DMS 273 treated with DMSO at 0.1 percent for 48 hours (cell line): ENCODE measurements around the gene SNTG2.

Experiments used
- DNase-seq: peaks from one replicate; lab custom pipeline; 2025; lab: John Stamatoyannopoulos, UW

Gene SNTG2

DNA sequence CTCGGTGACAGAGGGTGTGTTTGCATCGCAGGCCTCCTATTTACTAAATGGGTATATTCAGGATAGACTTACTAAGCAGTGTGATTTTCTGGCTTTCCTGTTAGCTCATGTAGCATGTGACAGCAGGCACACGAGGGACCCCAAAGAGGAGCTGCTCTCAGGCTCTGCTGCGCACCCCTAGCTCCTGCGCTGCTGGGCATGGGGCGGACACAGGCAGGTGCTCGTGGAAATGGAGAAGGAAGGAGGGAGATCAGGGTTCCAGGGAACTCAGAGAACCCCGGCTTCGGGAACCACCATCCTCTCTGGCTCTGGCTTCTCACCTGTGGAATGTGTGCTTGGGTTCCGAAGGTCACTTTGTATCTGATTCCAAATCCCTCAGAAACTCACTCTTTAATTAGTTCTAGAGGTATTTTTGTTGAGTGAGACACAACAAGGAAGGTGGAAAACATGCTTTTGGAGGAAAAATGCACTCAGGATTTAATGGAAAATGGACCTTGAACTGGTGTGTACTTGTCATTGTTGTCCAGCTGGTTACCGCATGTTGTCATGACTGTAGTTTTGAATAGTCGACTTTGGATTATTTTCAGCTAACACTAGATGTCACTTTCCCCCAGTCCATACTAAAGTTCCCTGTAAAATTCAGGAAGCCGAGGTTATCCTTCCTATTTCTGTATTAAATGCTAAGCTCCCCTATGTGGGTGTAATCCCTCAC lies 3.5 kb downstream of the SNTG2 start:
- DNase-seq = no peak

DNA sequence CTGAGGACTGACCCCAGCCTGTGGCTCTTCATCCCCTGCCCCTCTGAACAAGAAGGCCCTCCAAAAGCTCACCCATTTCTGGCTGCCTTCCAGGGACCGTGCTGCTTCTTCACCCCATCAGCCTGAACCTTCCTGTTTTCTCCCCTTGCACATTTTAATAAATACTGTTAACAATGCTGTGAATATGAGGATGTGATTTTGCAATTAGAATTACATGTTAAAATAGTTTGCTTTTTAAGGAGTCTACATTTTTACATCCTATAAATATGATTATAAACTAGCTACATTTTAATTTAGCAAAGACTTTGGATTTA lies 4.0 kb downstream of the SNTG2 start:
- DNase-seq = no peak

DNA sequence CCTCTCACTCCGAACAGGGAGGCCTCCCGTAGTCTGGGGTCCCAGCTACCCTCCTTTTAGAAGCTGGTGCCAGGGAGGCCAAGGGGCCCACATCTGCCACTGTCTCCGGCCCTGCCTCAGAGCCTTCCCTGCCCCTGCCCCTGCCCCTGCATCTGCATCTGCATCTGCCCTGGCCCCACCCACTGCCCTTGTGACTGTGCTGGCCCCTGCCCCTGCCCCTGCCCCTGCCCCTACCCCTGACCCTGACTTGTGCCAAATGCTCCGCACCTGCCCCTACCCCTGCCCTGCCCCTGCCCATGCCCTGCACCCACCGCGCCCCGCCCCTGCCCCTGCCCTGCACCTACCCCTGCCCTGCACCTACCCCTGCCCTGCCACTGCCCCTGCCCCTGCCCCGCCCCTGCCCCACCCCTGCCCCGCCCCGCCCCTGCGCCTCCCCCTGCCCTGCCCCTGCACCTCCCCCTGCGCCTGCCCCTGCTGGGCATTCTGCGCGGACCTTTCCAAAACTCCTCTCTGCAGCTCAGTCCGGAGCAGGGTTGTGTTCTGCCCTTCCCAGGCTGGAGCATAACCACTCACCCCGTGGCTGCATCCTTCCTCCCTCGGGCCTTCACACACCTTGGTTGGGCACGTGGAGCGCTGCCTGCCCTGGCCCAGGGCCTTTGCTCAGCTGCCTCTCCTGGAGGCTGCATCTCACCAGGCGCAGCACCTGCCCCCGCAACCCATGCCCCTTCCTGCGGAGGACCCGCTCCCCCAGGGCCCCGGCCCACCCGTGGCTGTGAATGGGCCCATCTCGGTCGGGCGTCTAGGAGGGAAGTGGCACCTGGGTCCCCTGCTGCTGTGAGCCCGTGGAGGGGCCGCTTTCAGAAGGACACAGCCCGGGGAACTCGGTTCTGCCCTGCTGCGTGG lies 5.4 kb downstream of the SNTG2 start:
- no peak for DNase-seq

DNA sequence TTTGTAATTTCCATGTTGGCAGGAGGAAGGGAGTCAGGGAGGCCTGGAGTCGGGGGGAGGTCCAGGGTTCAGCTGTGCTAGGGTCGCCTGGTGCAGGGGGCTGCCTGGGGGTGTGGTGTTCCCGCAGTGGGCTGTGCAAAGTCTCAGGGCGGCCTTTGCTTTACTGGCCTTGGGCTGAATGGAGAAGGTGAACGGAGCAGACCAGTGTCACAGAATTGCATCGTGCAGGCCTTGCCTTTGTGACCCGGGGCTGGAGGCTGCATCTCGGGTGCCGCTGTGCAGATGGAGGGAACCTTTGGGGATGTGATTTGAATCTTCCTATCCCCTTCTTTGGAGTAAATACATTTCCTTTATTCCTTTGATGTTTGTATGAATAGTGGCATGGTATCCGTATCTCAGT lies 8.8 kb downstream of the SNTG2 start:
- no peak for DNase-seq

DNA sequence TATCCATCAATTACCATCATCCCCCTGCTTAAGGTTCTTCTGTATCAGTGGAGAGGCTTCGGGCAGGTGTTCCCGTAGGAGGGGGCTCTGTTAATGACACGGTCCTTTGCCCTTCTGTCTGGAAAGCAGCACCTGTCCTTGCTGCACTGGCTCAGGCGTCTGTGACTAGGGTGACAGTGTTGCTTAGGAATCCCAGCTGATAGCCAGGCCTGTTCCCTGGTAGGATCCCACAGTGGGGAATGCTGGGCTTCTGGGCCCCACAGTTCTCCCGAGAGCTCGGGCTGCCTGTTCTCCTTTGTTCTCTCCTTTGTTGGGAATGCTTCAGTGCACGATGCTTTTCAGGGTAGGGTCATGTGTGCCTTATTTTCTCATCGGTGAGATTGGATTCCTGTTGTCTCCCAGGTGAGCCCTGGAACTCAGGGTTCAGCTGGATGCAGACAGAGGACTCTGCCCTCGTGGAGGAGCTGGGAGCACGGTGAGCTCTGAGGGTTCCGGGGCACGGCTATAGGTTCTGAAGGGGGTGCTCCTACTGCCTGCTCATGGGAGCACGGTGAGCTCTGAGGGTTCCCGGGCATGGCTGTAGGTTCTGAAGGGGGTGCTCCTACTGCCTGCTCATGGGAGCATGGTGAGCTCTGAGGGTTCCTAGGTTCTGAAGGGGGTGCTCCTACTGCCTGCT lies 9.6 kb downstream of the SNTG2 start:
- DNase-seq = no peak

DNA sequence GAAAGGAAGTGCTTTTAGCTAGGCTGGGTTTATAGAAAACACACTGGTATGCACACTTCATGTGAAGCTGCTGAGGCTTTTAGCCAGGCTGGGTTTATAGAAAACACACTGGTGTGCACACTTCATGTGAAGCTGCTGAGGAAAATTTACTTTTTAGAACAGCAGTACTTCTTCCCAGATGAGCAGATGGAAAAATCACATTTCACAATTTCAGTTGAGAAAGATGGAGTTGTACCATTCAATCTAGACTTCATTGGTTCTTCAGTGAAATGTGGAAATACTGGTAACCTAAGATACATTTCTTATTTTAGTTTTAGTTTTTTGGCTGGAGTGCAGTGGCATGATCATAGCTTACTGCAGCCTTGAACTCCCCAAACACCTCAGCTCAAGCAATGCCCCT lies 11.1 kb downstream of the SNTG2 start:
- DNase-seq = no peak

DNA sequence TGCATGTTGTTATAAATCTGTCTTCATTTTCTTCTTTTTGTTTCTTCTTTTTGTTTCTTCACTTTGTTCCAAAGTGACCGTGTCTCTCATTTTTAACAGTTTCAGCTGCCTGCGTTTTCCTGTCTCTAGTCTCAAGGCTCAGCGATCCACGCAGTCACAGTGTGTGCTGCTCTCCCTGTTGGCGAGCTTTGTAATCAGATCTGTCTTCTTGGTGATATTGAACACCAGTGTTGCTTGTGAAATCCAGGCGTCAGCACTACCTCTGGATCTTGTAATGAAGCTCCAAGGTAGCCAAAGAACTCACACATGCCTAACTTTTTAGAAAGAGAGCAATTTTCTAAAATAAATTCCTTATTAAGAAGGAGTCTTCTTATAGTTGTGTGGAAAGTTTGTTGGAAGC lies 13.2 kb downstream of the SNTG2 start:
- DNase-seq = no peak

DNA sequence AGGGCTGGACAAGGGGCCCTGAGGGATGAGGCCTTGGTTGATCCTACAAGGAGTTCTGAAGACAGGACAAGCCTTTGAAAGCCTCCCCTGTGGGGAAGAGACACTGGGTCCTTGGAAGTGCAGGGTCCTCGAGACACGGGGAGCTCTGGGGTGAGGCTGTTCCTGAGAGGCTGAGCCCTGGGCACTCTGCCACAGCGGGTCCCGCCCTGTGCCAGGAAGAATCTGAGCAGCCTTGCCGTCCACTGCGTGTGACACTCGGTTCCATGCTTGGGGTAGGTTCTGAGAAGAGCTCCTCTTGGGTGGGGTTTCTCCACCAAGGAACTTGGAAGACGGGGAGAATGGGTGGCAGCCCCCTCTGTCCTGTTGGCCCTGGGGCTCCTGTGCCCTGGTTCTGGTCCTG lies 13.9 kb downstream of the SNTG2 start:
- DNase-seq = no peak

DNA sequence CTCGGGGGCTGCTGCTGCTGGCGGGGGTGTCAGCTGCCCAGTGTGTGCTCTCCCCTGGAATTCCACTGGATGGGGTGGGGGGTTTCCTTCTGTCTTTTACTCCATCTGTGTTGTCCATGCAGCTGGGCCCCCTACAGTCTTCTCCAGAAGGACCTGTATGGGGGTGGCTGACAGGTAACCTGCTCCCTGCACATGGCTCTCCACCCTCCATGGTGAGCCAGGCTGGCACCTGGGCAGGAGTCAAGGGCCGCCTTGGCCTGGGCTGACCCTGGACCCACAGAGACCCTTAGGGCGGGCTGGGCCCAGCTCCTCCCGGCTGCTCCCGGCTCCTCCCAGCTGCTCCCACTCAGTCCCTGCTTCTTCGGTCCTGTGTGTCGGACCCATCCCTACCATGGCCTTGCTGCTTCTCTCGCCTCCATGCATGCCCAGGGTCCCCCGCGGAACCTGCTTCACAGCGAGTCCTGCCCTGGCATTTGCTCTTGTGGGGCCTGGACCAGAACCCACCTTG lies 15.0 kb downstream of the SNTG2 start:
- DNase-seq = no peak

DNA sequence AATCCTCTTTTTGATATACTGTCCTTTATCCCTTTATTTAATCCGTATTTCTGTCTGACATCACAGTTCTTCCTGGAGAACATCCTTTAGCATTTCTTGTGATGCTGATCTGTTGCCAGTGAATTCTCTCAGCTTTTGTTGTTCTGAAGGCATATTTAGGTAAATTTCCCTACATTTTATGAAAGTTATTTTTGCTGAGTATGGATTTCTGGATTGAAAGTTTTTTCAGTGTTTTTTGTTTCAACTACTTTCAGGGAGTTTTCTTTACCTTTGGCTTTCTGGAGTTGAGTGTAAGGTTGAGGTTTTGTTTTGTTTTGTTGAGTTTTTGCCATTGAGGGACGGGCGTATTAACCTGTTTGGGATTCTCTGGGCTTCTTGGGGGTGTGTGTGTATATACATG lies 22.5 kb downstream of the SNTG2 start:
- no peak for DNase-seq

DNA sequence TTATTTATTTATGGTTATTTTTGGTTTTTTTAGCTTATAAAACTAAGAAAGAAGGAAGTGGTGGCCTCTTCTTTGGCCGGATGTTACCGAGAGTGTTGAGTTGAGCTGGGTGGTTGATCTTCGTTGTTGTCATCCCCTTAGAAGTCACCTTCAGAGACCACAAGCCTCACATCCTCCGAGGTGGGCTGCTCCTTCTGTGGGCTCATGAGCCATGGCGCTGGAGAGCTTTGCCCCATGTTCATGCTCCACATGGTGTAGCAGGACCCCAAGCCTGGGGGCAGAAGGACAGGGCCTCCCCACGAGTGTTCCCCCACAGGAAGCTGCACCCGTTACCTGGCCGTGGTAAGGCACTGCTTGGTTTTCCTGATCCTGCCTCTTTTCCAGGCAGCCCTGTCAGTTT lies 23.4 kb downstream of the SNTG2 start:
- DNase-seq = no peak

DNA sequence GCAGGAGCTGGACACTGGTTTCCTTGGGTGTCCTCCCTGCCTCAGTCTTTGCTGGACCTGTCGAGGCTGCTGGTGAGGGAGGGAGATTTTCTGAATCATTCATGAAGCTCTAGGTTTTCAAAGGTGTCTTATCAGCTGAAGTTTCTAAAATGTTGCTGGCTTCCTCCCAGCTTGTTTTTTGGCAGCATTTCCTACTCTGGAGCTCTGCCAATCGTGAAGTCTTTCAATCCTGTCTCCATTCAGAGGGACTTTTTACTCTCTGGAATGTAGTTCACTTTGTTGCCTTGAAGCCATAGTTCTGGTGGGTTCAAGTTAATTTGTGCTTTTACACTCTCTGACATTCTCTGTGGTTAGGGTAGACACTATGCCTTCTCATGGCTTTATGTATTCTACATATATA lies 23.9 kb downstream of the SNTG2 start:
- no peak for DNase-seq

DNA sequence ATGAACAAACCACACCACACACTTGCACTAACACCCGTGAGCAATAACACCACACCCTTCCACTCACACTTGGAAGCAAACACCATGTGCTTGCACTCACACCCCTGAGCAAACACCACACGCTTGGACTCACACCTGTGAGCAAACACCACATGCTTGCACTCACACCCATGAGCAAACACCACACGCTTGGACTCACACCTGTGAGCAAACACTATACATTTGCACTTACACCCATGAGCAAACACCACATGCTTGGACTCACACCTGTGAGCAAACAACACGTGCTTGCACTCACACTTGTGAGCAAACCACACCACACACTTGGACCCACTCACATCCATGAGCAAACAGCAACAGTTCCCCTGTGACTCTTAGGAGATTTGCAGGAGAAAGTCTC lies 24.4 kb downstream of the SNTG2 start:
- no peak for DNase-seq

DNA sequence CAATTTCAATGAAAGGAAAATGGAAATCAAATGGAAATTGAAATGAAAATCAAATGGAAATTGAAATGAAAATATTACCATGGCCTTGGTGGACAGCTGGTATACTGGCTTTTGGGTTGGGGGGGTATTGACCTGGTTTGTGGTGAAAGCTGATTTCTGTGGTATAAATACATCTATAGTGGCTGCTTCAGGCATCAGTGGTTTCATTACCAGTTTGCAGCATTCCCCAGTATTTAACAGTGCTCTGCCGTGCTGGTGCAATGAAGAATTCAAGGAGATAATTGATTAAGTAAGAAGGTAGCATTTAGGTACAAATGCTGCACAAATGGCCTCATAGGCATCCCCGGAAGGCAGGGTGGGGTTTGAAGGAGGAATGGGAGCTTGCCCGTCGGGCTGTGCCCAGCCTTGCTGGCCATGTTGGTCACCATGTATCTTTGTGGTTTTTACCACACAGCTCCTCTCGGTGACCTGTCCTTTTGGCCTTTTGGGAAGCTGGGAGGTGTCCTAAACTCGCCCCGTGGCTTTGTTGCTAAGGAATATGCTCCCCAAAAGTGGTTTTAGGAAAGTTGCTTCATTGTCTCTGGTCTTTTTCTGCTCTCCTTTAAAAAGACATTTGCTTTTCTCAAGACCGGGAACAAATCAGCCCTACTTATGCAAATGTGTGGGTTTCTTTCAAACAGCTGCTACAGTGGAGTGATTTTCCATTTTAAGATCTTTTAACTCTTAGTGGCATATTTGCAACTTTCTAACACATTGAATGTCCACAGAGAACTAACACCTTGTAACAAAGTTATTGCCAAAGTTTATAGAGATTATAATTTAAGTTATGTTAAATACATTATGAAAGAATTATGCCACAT lies 28.6 kb downstream of the SNTG2 start:
- DNase-seq = no peak

DNA sequence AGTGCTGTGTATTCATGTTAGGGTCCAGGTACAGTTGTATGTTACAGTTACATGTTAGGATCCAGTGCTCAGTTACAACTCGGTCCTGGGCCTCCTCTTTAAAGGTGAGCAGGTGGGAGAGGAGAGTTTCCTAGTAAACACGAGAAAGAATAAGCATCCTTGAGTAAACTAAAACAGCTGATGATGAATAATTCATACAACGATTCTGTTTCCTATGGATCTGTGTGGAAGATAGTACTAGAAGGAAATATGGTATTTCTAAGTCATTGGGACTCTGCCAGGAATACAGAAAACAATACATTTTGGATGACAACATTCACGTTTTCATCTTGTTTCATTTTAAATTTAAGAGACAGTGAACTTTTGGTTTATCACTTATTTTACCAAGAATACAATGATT lies 29.5 kb downstream of the SNTG2 start:
- no peak for DNase-seq

DNA sequence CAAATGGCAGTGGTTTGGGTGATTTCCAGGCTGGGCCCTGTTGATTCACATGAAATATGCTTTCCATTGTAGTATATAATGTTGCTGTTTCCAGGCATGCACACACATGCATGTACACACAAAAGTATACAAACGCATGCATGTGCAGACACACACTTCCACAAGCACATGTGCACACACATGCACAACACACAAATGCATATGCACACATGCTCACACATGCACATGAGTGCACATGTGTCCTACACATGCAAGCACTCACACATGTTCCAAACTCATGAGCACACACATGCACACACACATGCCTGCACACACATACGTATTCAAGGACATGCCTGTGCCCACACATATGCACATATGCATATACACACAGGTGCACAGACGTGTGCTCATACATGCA lies 30.6 kb downstream of the SNTG2 start:
- DNase-seq = no peak

DNA sequence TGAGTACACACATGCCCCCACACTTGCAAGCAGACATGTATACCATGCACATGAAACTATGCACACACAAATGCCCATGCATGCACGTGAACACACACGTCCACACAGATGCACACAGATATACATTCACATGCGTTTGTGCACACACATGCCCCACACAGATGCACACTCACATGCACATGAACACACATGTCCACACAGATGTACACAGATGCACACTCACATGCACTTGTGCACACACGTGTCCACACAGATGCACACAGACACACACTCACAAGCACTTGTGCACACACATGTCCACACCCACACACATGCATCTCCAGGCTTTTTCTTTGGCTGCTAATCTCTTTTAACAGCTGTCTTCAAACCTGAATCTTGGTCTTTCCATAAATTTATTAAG lies 31.1 kb downstream of the SNTG2 start:
- no peak for DNase-seq

DNA sequence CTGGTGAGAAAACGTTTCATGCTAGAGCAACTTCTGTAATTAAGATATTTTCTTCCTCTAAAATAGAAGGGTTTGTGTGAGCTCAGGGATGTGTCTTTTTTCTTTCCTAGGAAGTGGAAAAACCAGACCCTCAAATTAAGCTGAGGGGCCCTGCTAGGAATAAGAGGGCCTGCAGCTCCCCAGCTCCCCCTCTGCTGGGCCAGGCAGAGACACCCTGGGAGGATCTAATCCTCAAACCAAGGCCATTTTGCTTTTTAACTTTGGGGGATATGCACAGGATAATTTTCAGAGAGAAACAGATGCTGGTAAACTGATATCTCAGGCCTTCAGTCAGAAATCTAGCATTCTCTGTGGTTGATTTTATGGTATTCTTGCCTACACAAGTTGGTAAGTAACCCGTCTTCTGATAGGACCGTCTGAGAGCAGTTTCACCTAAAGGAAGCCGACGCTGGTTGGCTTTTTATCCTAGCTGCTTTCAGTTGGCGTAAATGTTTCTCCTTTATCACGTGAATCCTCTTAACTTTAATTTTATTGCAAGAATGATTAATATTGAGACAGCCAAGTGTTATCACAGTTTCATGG lies 34.8 kb downstream of the SNTG2 start:
- no peak for DNase-seq

DNA sequence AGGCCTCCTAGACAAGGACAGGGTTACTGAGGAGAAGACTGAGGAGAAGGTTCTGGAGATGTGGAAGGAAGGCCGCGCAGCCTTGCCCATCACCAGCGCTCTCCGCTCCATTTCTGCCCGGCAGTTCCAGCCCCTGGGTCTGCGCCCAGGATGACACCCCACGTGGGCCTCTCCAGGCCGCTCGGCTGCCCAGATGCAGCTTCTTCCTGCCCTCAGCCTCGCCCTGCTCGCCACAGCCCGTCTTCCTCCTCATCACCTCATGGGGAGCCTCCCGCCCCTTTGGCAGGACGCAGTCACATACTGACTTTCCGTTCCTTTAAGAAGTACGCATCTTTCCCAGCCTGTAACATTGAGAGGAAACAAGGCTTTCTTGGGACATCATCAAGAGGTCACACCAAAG lies 37.1 kb downstream of the SNTG2 start:
- DNase-seq = no peak

DNA sequence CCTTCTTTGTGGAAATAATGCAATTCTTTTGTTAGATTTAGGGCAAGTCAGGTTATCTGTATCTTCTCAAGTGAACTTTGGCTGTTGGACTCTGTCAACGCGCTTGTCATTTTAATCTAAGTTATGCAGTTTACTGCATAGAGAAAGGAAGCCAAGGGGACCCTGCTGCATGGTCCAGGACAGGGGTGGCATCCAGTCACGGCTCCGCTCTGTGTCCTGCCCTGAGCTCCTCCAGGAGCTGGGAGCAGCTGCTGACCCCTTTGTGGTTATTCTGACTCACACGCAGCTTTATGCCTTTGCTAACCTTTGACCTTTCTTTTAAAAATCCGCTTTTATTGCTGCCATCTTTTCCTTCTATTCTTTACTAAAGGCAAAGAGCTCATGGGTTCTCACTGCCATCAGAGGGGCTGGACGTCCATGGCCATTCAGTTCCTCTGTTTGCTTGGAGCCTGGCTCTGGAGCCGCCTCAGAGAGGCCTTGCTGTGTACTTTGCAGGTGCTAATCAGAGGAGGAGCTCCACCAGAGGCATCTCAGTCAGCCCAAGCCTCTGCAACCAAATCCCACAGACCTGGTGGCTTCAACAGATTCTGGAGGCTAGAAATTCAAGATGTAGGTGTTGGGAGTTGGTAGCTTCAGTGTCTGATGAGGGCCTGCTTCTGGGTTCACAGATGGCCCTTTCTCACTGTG lies 39.3 kb downstream of the SNTG2 start:
- no peak for DNase-seq

DNA sequence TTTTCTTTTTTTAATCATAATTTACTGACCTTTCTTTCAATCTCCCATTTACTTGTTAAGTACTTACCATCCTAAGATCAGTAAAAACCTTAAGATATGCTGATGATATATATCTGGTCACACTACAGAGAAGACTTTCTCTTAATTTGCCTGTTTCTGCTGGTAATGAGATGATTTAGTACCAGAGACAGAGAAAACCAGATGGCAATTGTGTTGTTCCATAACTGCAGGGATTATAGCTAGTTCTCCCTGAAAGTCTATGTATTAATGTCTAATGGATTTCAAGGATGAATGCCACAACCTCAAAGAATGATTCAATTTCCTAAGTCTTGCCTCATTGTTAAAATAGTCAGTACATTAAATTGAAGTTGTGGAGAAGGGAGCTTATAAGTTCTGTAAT lies 40.3 kb downstream of the SNTG2 start:
- DNase-seq = no peak
